H1 (cell line): Measurements from ENCODE around the gene ERLEC1.

Experiments
- CTCF ChIP-seq, 3 experiments: IDR thresholded peaks; 1 replicate in 2 of 3; 2 replicates in 1 of 3; pipeline versions ENCODE4 v1.5.1 to v1.6.1; 2011; ENCODE audit warnings: low read length in 3 of 3, mild to moderate bottlenecking in 3 of 3, inconsistent platforms in 2 of 3, low read depth in 1 of 3, moderate library complexity in 1 of 3; ENCODE audit not compliant: insufficient read depth in 1 of 3; ENCODE audit errors: control extremely low read depth in 1 of 3
- SIN3A ChIP-seq, 2 experiments: IDR thresholded peaks in 1 of 2; conservative IDR thresholded peaks in 1 of 2; 2 replicates each; pipeline ENCODE4 v1.6.1; 2011 to 2012; ENCODE audit warnings: low read length in 2 of 2, improper control_type of control experiment in 1 of 2, low read depth in 1 of 2, mild to moderate bottlenecking in 1 of 2

GRCh38 chr2:53863538-53864227, 76.8 kb downstream of the ERLEC1 start:
- TF ChIP-seq CTCF (IDR thresholded peaks at IDR 0.05; ENCODE audit: control extremely low read depth in 1 of 3, insufficient read depth in 1 of 3, low read depth in 1 of 3, low read length in 3 of 3) (no peak), SIN3A (conservative IDR thresholded peaks at IDR 0.05 in 1 of 2, IDR thresholded peaks at IDR 0.05 in 1 of 2; ENCODE audit: low read depth in 1 of 2, low read length in 2 of 2) (no peak)
